K562 (cell line): ENCODE measurements around the gene TMEM121.
"Not testable (repeated sequence)": the region's sequence is repeated elsewhere in the genome, so short reads cannot be mapped to it uniquely, and the experiment has no call there.

Source experiments
- ILF3 ChIP-seq: fragments of 450-650 bp; IDR thresholded peaks from 2 replicates; pipeline ENCODE4 v1.6.1; 2018; ENCODE audit warnings: antibody characterized with exemption, mild to moderate bottlenecking, moderate library complexity, borderline replicate concordance
- POLR2A ChIP-seq: fragments of 450-650 bp; conservative IDR thresholded peaks from 2 replicates; pipeline ENCODE4 v1.6.1; 2016
- SRF ChIP-seq, 2 experiments: fragments of 250-450, 450-650 bp in 1 of 2; sonication (Bioruptor Pico) in 1 of 2; sonication (generic) in 1 of 2; formaldehyde crosslinking; IDR thresholded peaks; 2 replicates each; pipeline versions ENCODE4 v1.5.0 to v1.5.1; 2020 to 2022; ENCODE audit warnings: mild to moderate bottlenecking in 1 of 2, missing genetic modification reagents in 1 of 2
- ZEB2 ChIP-seq: fragments of 450-650 bp; IDR thresholded peaks from 2 replicates; pipeline ENCODE4 v1.6.1; 2016
- ZNF239 ChIP-seq: fragments of 250-450 bp; sonication (Bioruptor Pico); IDR thresholded peaks from 2 replicates; pipeline ENCODE4 v1.4.0; 2020; ENCODE audit warnings: mild to moderate bottlenecking
- TF ChIP-seq, protein P1 (sequence below), 2 experiments: fragments of 450-650 bp; formaldehyde crosslinking in 1 of 2; IDR thresholded peaks; 2 replicates each; pipeline versions ENCODE4 v1.4.0 to v1.6.1; 2014 to 2020; ENCODE audit warnings: mild to moderate bottlenecking in 2 of 2, borderline replicate concordance in 1 of 2, low read depth in 1 of 2

DNA sequence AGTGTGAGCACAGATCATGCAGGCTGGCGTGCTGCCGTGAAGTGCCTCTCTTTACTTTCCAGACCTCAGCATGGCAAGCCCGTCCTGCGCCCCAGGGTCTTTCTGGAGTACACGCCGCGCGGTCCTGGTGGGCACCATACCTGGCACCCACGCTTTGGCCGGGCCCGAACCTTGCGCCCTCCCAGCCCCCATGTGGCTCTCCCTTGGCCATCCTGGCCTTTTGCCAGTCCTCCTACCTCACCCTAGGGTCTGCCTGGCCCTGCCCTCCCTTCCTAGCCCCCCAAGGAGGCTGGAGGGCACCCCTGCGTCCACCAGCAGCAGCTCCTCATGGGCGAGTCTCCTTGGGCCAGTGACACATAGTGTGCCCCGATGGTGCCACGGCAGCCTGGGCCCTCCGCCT, 48.0 kb downstream of the TMEM121 start:
- TF ChIP-seq, protein P1, sequence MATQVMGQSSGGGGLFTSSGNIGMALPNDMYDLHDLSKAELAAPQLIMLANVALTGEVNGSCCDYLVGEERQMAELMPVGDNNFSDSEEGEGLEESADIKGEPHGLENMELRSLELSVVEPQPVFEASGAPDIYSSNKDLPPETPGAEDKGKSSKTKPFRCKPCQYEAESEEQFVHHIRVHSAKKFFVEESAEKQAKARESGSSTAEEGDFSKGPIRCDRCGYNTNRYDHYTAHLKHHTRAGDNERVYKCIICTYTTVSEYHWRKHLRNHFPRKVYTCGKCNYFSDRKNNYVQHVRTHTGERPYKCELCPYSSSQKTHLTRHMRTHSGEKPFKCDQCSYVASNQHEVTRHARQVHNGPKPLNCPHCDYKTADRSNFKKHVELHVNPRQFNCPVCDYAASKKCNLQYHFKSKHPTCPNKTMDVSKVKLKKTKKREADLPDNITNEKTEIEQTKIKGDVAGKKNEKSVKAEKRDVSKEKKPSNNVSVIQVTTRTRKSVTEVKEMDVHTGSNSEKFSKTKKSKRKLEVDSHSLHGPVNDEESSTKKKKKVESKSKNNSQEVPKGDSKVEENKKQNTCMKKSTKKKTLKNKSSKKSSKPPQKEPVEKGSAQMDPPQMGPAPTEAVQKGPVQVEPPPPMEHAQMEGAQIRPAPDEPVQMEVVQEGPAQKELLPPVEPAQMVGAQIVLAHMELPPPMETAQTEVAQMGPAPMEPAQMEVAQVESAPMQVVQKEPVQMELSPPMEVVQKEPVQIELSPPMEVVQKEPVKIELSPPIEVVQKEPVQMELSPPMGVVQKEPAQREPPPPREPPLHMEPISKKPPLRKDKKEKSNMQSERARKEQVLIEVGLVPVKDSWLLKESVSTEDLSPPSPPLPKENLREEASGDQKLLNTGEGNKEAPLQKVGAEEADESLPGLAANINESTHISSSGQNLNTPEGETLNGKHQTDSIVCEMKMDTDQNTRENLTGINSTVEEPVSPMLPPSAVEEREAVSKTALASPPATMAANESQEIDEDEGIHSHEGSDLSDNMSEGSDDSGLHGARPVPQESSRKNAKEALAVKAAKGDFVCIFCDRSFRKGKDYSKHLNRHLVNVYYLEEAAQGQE (IDR thresholded peaks at IDR 0.05; ENCODE audit: borderline replicate concordance) = not testable (repeated sequence)
- TF ChIP-seq, protein P1 (CRISPR knock-in tag; IDR thresholded peaks at IDR 0.05; ENCODE audit: low read depth) = not testable (repeated sequence)
- TF ChIP-seq SRF (CRISPR knock-in tag; IDR thresholded peaks at IDR 0.05); ZNF239 (CRISPR knock-in tag); POLR2A; ILF3; ZEB2: not testable (repeated sequence)
